Adrenal gland (tissue), 12 donors: ENCODE data around the gene APCDD1L. TPM values are rescaled to one million over a fixed set of nuclear protein-coding genes. Genes with fewer than 3 reads are reported as not detected.

ENCODE experiments used
- DNase-seq, 7 donors: peaks; one replicate each; pipeline ENCODE4 v3.0.0-alpha.2; 2019 to 2020
- H3K27ac ChIP-seq, 5 donors: fragments of 200-600 bp; sonication (generic) in 4 of 5; 1 replicate in 3 of 5; 2 replicates in 2 of 5; pipeline versions ENCODE4 v1.5.1 to v1.8.0; 2016 to 2020; ENCODE audit warnings: mild to moderate bottlenecking in 1 of 5
- H3K27me3 ChIP-seq: fragments of 200-600 bp; 2 replicates; pipeline ENCODE4 v1.8.0; 2021
- H3K36me3 ChIP-seq, 2 donors: fragments of 200-600 bp; replicated peaks in 1 of 2; 1 replicate in 1 of 2; 2 replicates in 1 of 2; pipeline versions ENCODE4 v1.5.1 to v1.8.0; 2018 to 2022
- H3K4me1 ChIP-seq, 2 donors: fragments of 200-600 bp; replicated peaks in 1 of 2; 1 replicate in 1 of 2; 2 replicates in 1 of 2; pipeline versions ENCODE4 v1.5.1 to v1.8.0; 2018 to 2021
- H3K4me3 ChIP-seq, 4 donors: fragments of 200-600 bp; sonication (generic) in 3 of 4; one replicate each; pipeline ENCODE4 v1.5.1; 2016 to 2018
- H3K9me3 ChIP-seq, 3 donors: fragments of 200-600 bp; sonication (generic) in 1 of 3; replicated peaks in 1 of 3; 1 replicate in 2 of 3; 2 replicates in 1 of 3; pipeline versions ENCODE4 v1.5.1 to v1.8.0; 2016 to 2021
- POLR2A ChIP-seq, 2 donors: fragments of 450-650 bp; IDR thresholded peaks; one replicate each; pipeline ENCODE4 v1.6.1; 2017; ENCODE audit warnings: antibody characterized with exemption in 2 of 2, mild to moderate bottlenecking in 2 of 2, moderate library complexity in 1 of 2
- WGBS, 4 donors: extraction: QIAGEN DNeasy Blood & Tissue Kit in 2 of 4; methylation state at CpG; one replicate each; pipeline versions ENCODE4 v1.1.5 to v1.1.7; 2013 to 2017; 5-methylcytosine and 5-hydroxymethylcytosine counted together
- intact Hi-C, 2 donors: fragments of 100-400 bp; cut with DNase I; formaldehyde crosslinking; loops; one replicate each; pipeline versions ENCODE4 v1.14.1 to v1.15.0; 2022 to 2023
- polyA plus RNA-seq, 3 donors: library from polyadenylated mRNA; stranded (reverse); fragments of 200-250 nt in 2 of 3; fragments of 350-450 nt in 1 of 3; fragmentation: Illumina TruSeq in 1 of 3; extraction: RNeasy Lipid Tissue Mini Kit (QIAGEN cat#74804) in 1 of 3; gene quantifications; one replicate each; pipeline ENCODE4 v1.2.3, GENCODE V29; 2013 to 2014
- total RNA-seq, 9 donors: library from RNA; depleted of rRNA in 4 of 9; stranded (reverse); fragments of >200 nt in 4 of 9; fragments of 120-200 nt in 1 of 9; fragmentation: NEBNext Ultra II Directional in 1 of 9; extraction: Animal tissue kit (Norgen Biotek cat#: 25700) in 1 of 9; gene quantifications; one replicate each; pipeline versions ENCODE4 v1.1.0 to v1.2.4, GENCODE V29; 2013 to 2023
- TF ChIP-seq, protein P1 (sequence below), 6 experiments: fragments of 450-650 bp in 4 of 6; fragments of 200-600 bp in 2 of 6; sonication (generic) in 1 of 6; IDR thresholded peaks; 1 replicate in 5 of 6; 2 replicates in 1 of 6; pipeline versions ENCODE4 v1.5.1 to v1.8.0; 2016 to 2021; ENCODE audit warnings: antibody characterized with exemption in 6 of 6, mild to moderate bottlenecking in 2 of 6, moderate library complexity in 1 of 6
- donor health status: healthy with polysubstance abuse.
- donor health status: Bipolar disorder and iron deficiency.
- donor health status: DM: yes; HTN: yes; CAD: no.
- donor health status: DM: no; HTN: no; CAD: no.
- donor health status: DM: no; HTN: no; CAD: no.
- donor health status: DM: yes; HTN: yes; CAD: no.

Gene APCDD1L
- total and polyA plus RNA-seq, 12 donors: 0.06 to 0.96 (median 0.27) TPM; not detected in 4

DNA sequence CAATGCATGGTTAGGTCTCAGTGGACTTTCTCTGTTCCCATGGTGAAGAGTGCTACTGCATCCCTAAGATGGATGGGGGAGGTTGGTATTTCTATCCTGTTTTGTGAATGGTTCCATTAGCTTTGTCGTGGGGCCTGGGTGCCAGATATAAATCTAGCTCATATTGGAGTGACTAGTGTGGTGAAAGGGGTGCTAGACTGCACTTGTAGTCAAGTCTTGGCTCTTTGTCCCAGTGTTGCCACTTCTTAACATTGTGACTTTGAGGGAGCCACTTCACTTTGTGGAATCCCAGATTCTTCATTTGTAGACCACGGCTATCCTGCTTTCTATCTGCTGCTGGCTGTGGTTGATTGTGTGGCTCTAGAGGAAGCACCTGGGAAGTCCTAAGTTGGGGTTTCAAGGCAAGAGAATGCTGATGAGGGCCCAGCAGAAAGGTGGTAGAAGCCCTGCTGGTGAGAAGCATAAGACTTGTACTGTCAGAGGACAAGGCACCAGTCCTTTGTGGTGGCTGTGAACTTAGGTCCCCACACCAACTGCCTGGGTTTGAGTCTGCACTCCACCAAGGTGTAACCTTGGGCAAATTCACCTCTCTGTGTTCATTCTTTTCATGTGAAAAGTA, 82.1 kb downstream of the APCDD1L start:
- 86 to 94% (median 91%) methylated on average over 2 of the region's 2 CpGs for whole genome bisulfite sequencing, 4 donors
- intact Hi-C loops: no loop called here
- no peak overlapping the region for H3K4me3 ChIP-seq
- peak overlapping the region in 3 of 5 donors; percentile 15 to 45 (median 31) for H3K27ac ChIP-seq
- H3K4me1 ChIP-seq: peaks cover 22 to 34% of the 10 kb centered on the region in 2 donors
- no peak for TF ChIP-seq POLR2A (IDR thresholded peaks at IDR 0.05)
- TF ChIP-seq, protein P1, sequence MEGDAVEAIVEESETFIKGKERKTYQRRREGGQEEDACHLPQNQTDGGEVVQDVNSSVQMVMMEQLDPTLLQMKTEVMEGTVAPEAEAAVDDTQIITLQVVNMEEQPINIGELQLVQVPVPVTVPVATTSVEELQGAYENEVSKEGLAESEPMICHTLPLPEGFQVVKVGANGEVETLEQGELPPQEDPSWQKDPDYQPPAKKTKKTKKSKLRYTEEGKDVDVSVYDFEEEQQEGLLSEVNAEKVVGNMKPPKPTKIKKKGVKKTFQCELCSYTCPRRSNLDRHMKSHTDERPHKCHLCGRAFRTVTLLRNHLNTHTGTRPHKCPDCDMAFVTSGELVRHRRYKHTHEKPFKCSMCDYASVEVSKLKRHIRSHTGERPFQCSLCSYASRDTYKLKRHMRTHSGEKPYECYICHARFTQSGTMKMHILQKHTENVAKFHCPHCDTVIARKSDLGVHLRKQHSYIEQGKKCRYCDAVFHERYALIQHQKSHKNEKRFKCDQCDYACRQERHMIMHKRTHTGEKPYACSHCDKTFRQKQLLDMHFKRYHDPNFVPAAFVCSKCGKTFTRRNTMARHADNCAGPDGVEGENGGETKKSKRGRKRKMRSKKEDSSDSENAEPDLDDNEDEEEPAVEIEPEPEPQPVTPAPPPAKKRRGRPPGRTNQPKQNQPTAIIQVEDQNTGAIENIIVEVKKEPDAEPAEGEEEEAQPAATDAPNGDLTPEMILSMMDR (IDR thresholded peaks at IDR 0.05): no peak
- no peaks in the 10 kb centered on the region for H3K27me3 ChIP-seq
- no peak for DNase-seq
- no peaks in the 10 kb centered on the region for H3K36me3 ChIP-seq
- no peaks in the 10 kb centered on the region for H3K9me3 ChIP-seq

- Histone ChIP-seq H3K27me3 (no peaks in the 10 kb centered on the region), H3K4me1 (peaks cover 22 to 34% of the 10 kb centered on the region in 2 donors), H3K4me3 (no peak overlapping the region), H3K27ac (peak overlapping the region in 1 of 5 donors; percentile 45), H3K36me3 (no peaks in the 10 kb centered on the region), H3K9me3 (no peaks in the 10 kb centered on the region)
- DNase-seq: no peak
- TF ChIP-seq, protein P1 (IDR thresholded peaks at IDR 0.05): no peak
- no peak for TF ChIP-seq POLR2A (IDR thresholded peaks at IDR 0.05)
- WGBS, 4 donors: 24 to 54% (median 39%) methylated on average over 3 of the region's 3 CpGs
- intact Hi-C loops: no loop called here
These were observed 82.8 kb downstream of the APCDD1L start for GRCh38 chr20:58432186-58432954.

DNA sequence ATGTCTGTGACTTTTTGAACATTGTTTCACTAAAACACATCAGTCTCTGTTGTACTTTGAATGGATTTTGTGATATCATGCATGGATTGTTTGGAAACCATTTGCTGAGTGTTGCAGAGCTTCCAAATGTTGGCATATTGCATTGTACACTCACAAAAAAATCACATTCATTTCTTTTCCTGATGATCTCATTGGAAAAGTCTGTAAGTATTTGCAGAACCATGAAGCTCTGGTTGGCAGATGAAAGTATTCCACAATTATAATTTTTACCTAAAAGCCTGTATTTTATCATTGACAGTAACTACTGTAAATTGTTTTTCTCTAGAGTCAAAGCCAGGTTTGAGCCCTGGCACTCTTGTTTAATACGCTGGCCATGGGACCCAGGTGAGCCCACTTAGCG, 84.1 kb downstream of the APCDD1L start:
- WGBS, 4 donors: 98 to 100% (median 99%) methylated on average over 2 of the region's 2 CpGs
- Histone ChIP-seq H3K27me3 (no peaks in the 10 kb centered on the region), H3K9me3 (no peaks in the 10 kb centered on the region), H3K36me3 (no peaks in the 10 kb centered on the region), H3K4me1 (peaks cover 22 to 26% of the 10 kb centered on the region in 2 donors), H3K27ac (no peak overlapping the region), H3K4me3 (no peak overlapping the region)
- DNase-seq: no peak
- intact Hi-C loops: no loop called here
- TF ChIP-seq, protein P1 (IDR thresholded peaks at IDR 0.05): no peak
- no peak for TF ChIP-seq POLR2A (IDR thresholded peaks at IDR 0.05)

DNA sequence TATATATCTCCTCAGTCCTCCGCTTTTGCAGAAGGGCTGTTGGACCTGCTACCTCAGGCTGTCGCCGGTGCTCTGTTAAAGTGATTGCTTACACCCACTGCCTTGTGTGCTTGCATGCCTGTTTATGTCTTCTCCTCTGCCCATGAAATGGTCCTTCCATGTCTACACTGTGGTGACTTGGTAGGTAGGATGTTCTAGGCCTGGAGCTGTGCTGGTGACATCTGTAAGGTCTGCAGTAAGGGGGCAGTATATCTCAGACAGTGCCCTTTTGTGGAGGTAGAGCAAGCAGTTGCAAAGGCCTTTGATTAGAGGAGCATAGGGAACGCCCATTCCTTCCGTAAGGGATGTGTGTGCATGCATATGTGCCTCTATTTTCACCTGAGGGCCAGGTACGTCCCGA, 85.9 kb downstream of the APCDD1L start:
- Histone ChIP-seq H3K27ac (no peak overlapping the region), H3K36me3 (no peaks in the 10 kb centered on the region), H3K27me3 (no peaks in the 10 kb centered on the region), H3K9me3 (no peaks in the 10 kb centered on the region), H3K4me3 (no peak overlapping the region), H3K4me1 (peaks cover 22 to 23% of the 10 kb centered on the region in 2 donors)
- intact Hi-C loops: no loop called here
- 92 to 97% (median 94%) methylated on average over 7 of the region's 7 CpGs for WGBS, 4 donors
- no peak for TF ChIP-seq POLR2A (IDR thresholded peaks at IDR 0.05)
- TF ChIP-seq, protein P1 (IDR thresholded peaks at IDR 0.05): no peak
- no peak for DNase-seq
